Activated CD4-positive, alpha-beta T cell treated with anti-CD3 and anti-CD28 coated beads for 36 hours (primary cell): ENCODE measurements around the gene IFNGR1. TPM values are rescaled to one million over a fixed set of nuclear protein-coding genes. Genes with fewer than 3 reads are reported as not detected.

Source experiments
- ATAC-seq: fragments of 200-7000 bp; cut with Tn5 transposase; one replicate; pipeline ENCODE4 v1.10.0; 2021; ENCODE audit warnings: mild to moderate bottlenecking, moderate library complexity
- CTCF ChIA-PET: fragments of 350-600 bp; sonication (Branson Sonifier 250); formaldehyde crosslinking; loops from one replicate; lab custom pipeline; 2021; ENCODE audit warnings: antibody characterized with exemption; lab: Charles Lee
- POLR2A ChIA-PET: fragments of 350-600 bp; sonication (Branson Sonifier 250); formaldehyde crosslinking; loops from one replicate; lab custom pipeline; 2021; ENCODE audit warnings: antibody characterized with exemption, inconsistent platforms; lab: Charles Lee
- DNase-seq: peaks from one replicate; pipeline ENCODE4 v3.0.0-alpha.2; 2020
- H3K27ac Mint-ChIP-seq: one replicate; pipeline ENCODE4 v1.8.0; 2021; ENCODE audit warnings: mixed read lengths
- H3K27me3 Mint-ChIP-seq: one replicate; pipeline ENCODE4 v1.8.0; 2021; ENCODE audit warnings: mixed read lengths
- H3K36me3 Mint-ChIP-seq: one replicate; pipeline ENCODE4 v1.8.0; 2021; ENCODE audit warnings: low read depth, mixed read lengths
- H3K4me1 Mint-ChIP-seq: one replicate; pipeline ENCODE4 v1.8.0; 2021; ENCODE audit warnings: mixed read lengths
- H3K4me3 Mint-ChIP-seq: one replicate; pipeline ENCODE4 v1.8.0; 2021; ENCODE audit warnings: mild to moderate bottlenecking, moderate library complexity, mixed read lengths
- H3K9me3 Mint-ChIP-seq: one replicate; pipeline ENCODE4 v1.8.0; 2021; ENCODE audit warnings: low read depth, mixed read lengths
- intact Hi-C, 2 experiments: fragments of 100-400 bp; cut with DNase I in 1 of 2; cut with micrococcal nuclease in 1 of 2; formaldehyde crosslinking; loops; one replicate each; pipeline versions ENCODE4 v1.14.2 to v1.15.1; 2022 to 2024; cut with DNase I, micrococcal nuclease
- total RNA-seq, 2 experiments: library from RNA; stranded (reverse); gene quantifications; one replicate each; pipeline ENCODE4 v1.2.3, GENCODE V29; 2021

The IFNGR1 gene
- total RNA-seq = 10 to 100 TPM; 19.3 to 20.8 TPM

DNA sequence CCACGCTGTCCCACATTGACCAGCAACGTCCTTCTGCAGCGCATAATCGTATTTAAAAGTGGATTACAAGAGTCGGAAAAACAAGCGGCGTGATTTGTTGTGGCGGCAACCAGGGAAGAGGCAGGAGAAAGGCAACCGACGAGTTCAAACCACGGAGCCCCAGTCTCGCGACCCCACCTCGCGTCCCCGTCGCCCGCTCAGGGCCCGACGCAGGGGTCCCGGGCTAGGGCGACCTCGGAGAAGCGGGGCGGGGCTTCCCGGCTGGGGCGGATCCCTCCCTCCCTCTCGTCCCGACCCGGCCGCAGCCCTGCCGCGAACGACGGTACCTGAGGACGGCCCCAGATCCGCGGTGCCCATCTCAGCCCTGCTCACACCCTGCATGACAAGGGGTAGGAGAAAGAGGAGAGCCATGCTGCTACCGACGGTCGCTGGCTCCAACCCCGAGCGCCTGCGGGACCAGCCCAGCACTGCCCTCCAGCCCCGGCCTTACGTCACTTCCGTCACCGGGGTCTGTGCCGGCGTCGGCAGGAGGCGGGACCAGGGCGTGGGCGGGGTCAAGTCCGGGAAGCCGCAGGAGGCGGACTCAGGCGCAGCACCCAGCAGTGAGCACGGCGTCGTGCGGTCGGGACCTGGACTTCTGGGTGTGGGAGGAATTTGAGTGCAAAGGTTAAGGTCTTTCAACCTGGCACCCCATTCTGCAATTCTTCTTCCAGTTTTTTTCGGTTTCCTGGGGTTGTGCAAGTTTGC lies at the start of gene IFNGR1:
IFNGR1 (minus strand) TSS at position 469 of the 747 bp plus-strand sequence; CDS start at position 411, 58 bp downstream.
- CTCF ChIA-PET = no interaction called here

DNA sequence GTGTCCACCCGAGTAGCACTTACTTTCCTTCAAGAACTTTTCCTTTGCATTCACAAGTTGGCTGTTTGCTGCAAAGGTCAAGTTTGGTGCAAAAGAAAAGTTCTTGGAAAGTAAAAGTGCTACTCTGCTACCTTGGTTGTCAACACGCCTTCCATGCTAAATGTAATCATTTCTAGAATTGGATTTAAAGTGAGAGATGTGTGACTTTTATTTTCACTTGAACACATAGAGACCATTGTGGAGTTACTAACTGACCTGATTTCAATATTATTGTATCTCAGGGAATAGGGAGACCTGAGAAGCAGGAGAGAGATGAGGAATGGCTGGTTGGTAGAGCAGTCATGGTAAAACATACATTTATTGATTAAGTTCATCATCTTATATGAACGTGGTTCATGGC lies 49.7 kb upstream of the IFNGR1 start:
- DNase-seq (no peak), ATAC-seq (no peak)
- H3K4me1 Mint-ChIP-seq = peaks cover 3% of the 10 kb centered on the region
- intact Hi-C loops = no loop called here
- ChIA-PET CTCF (interaction anchor here (1.8 kb wide), 1 partner anchor 45 kb away, joined by 7 read pairs; no protein-coding TSS in a partner anchor), POLR2A (interaction anchor here (0.6 kb wide), 1 partner anchor 27 kb away, joined by 7 read pairs; no protein-coding TSS in a partner anchor)
- H3K27me3 Mint-ChIP-seq = peaks cover 11% of the 10 kb centered on the region
- no peak overlapping the region for H3K4me3 Mint-ChIP-seq
- no peaks in the 10 kb centered on the region for H3K9me3 Mint-ChIP-seq
- H3K27ac Mint-ChIP-seq = no peak overlapping the region
- no peaks in the 10 kb centered on the region for H3K36me3 Mint-ChIP-seq

More for the DNA sequence above, at the start of gene IFNGR1:
- POLR2A ChIA-PET = no interaction called here
- H3K4me3 Mint-ChIP-seq = peak within 1 kb of the TSS; percentile 90
- intact Hi-C loops = loop anchor here (1.0 to 5.0 kb wide), 5 partner anchors 16 to 930 kb away; partner anchors contain the start of genes BCLAF1 (in 1 of the 2) and PEX7 (in 1 of the 2)
- no peaks in the 10 kb centered on the region for H3K9me3 Mint-ChIP-seq
- H3K27ac Mint-ChIP-seq = peak within 1 kb of the TSS; percentile 97
- DNase-seq = peak; percentile 98
- peaks cover 49% of the 10 kb centered on the region for H3K4me1 Mint-ChIP-seq
- ATAC-seq = peak; percentile 90
- no peaks in the 10 kb centered on the region for H3K27me3 Mint-ChIP-seq
- H3K36me3 Mint-ChIP-seq = peaks cover 3% of the 10 kb centered on the region

DNA sequence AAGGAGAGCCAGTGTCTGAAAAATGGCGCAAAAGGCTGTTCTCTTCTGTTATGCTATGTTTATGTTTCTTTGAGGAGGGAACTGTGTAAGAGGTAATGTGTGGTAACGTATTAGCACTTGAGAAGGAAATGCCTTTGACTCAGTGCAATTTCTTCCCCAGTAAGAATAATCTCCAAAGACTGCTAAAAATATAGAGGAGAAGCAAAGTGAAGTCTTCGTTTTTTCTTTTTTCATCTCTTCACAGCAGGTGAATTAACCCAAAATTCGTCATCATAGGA lies 47.1 kb upstream of the IFNGR1 start:
- intact Hi-C loops = no loop called here
- Mint-ChIP-seq H3K4me3 (no peak overlapping the region), H3K27me3 (peaks cover 14% of the 10 kb centered on the region), H3K36me3 (no peaks in the 10 kb centered on the region), H3K4me1 (peaks cover 10% of the 10 kb centered on the region), H3K9me3 (no peaks in the 10 kb centered on the region), H3K27ac (no peak overlapping the region)
- no peak for DNase-seq
- no peak for ATAC-seq
- ChIA-PET POLR2A (no interaction called here), CTCF (no interaction called here)

DNA sequence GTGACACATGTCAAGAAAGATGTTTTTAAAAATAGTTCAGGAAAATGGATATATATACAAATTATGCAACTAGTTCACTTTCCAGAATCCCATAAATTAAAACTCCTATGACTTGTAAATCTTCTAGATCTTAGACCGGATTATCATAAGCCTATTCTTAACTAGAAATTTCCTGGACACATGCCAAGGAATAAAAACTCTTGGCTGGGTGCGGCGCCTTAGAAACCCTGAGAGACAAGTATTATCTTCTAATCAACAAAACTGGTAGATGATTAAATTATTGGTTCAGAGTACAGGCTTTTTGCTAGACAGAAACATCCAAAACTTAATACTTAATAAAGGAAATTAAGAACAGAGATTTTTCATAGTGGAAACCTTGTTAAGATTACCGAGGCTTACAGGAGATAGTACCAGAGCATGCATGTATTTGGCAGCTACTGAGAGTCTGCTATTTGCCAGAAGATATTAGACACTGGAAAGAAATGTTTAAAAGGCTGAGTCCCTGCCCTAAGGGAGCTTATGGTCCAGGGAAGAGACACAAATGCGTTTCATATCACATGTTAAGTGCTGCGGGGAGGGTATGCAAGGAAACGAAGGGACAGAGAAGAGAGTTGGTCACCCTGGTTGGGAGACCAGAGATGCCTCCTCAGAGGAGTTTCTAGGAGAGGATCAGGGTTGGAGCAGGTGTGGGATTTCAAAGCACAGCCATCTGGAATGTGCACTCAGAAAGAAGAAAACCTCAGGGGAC lies 46.5 kb upstream of the IFNGR1 start:
- H3K36me3 Mint-ChIP-seq = no peaks in the 10 kb centered on the region
- H3K27ac Mint-ChIP-seq = no peak overlapping the region
- peaks cover 10% of the 10 kb centered on the region for H3K4me1 Mint-ChIP-seq
- DNase-seq (no peak), ATAC-seq (no peak)
- POLR2A ChIA-PET = no interaction called here
- H3K27me3 Mint-ChIP-seq = peaks cover 14% of the 10 kb centered on the region
- intact Hi-C loops = no loop called here
- no peak overlapping the region for H3K4me3 Mint-ChIP-seq
- no peaks in the 10 kb centered on the region for H3K9me3 Mint-ChIP-seq
- CTCF ChIA-PET = no interaction called here

DNA sequence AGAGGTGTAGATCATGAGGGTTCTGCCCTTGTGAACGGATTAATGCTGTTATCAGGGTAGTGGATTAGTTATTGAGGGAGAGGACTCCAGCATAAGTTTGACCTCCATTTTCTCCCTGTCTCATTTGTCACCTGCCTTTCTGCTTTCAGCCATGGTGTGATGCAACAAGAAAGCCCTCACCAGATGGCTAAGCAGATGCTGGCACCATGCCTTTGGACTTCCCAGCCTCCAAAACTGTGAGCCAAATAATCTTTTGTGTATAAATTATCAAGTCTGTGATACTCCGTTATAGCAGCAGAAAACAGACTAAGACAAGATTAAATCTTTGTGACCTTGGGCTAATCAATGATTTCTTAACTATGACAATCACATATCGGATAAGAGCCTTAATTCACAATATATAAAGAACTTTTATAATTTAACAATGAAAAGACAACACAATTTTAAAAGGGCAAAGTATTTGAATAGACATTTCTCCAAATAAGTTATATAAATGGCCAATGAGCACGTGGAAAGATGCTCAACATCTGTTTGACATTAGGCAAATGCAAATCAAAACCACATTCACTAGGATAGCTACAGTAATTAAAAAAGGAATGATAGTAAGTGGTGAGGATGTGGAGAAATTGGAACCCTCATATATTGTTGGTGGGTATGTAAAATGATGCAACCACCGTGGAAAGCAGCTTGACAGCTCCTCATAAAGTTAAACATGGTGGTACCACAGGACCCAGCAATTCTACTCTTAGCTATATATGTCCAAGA lies 45.3 kb upstream of the IFNGR1 start:
- DNase-seq = no peak
- H3K27ac Mint-ChIP-seq = no peak overlapping the region
- CTCF ChIA-PET = interaction anchor here (0.6 to 1.7 kb wide), 3 partner anchors 9 to 171 kb away, joined by 3 to 5 read pairs (median 3); no protein-coding TSS in a partner anchor
- ATAC-seq = no peak
- intact Hi-C loops = no loop called here
- peaks cover 14% of the 10 kb centered on the region for H3K27me3 Mint-ChIP-seq
- H3K4me3 Mint-ChIP-seq = no peak overlapping the region
- H3K36me3 Mint-ChIP-seq = no peaks in the 10 kb centered on the region
- POLR2A ChIA-PET = no interaction called here
- H3K4me1 Mint-ChIP-seq = peaks cover 10% of the 10 kb centered on the region
- H3K9me3 Mint-ChIP-seq = no peaks in the 10 kb centered on the region

DNA sequence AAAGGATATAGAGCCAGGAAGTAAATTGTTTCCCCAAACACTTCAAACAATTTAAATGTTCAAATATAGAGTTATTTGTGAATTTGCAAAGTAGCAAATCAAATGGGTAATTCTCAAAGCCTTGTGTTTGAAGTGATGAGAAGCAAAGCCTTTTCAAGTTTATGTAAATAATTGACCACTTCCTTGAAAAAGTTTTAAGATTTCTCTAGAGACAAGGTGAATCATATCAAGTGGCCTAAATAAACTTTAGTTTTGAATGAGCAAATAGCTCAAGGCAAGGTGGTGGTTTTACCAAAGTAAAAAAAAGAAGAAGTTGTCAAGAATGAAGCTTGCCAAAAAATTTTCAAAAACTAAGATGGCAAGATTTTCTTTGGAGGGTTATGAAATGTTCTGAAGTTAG lies 42.6 kb upstream of the IFNGR1 start:
- POLR2A ChIA-PET = no interaction called here
- Mint-ChIP-seq H3K9me3 (no peaks in the 10 kb centered on the region), H3K27me3 (peaks cover 8% of the 10 kb centered on the region), H3K36me3 (no peaks in the 10 kb centered on the region), H3K4me3 (no peak overlapping the region), H3K4me1 (peaks cover 7% of the 10 kb centered on the region), H3K27ac (no peak overlapping the region)
- CTCF ChIA-PET = interaction anchor here (1.0 to 2.3 kb wide), 2 partner anchors 15 to 167 kb away, joined by 3 to 5 read pairs; no protein-coding TSS in a partner anchor
- intact Hi-C loops = no loop called here
- DNase-seq (no peak), ATAC-seq (peak; percentile 36)

DNA sequence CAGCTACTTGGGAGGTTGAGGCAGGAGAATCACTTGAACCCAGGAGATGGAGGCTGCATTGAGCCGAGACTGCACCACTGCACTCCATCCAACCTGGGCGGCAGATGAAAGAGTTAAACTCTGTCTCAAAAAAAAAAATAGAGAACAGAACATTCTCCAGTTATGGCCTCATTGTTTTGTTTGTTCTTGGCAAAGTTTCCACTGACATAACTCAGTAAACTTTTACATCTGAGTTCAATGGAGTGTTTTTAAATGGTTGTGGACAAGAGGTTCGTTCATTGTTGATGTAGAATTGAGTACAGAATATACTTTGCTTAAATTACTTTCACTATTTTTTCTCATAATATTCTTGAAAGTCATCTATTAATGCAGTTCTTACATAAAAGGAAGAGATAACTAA lies 42.2 kb upstream of the IFNGR1 start:
- POLR2A ChIA-PET = no interaction called here
- Mint-ChIP-seq H3K36me3 (no peaks in the 10 kb centered on the region), H3K27me3 (peaks cover 8% of the 10 kb centered on the region), H3K27ac (no peak overlapping the region), H3K4me1 (peaks cover 7% of the 10 kb centered on the region), H3K9me3 (peaks cover under 1% of the 10 kb centered on the region), H3K4me3 (no peak overlapping the region)
- intact Hi-C loops = no loop called here
- CTCF ChIA-PET = interaction anchor here (0.6 to 2.3 kb wide), 3 partner anchors 14 to 382 kb away, joined by 3 to 5 read pairs (median 3); no protein-coding TSS in a partner anchor
- ATAC-seq (no peak), DNase-seq (no peak)

DNA sequence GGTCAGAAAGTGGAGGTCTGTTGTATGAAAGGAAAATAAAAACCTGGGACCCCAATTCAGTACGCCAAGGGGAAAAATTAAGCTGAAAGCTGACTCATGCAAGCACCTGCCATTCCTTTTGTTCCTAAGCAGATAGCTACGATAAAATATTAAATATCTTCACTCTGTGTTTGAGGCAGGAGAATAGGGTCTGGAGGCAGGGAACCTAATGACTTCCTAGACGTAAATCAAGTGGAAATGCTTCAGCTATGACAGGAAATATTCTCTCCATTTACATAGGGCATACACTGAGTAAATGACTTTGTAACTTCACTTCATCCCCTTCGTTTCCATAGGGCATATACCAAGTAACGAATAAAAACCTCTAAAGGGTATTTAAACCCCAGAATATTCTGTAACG lies 41.0 kb upstream of the IFNGR1 start:
- POLR2A ChIA-PET = no interaction called here
- Mint-ChIP-seq H3K27me3 (peaks cover 6% of the 10 kb centered on the region), H3K27ac (no peak overlapping the region), H3K4me3 (no peak overlapping the region), H3K4me1 (peaks cover 7% of the 10 kb centered on the region), H3K9me3 (peaks cover 6% of the 10 kb centered on the region), H3K36me3 (no peaks in the 10 kb centered on the region)
- intact Hi-C loops = no loop called here
- ATAC-seq (no peak), DNase-seq (no peak)
- CTCF ChIA-PET = interaction anchor here (0.6 to 2.3 kb wide), 4 partner anchors 13 to 1243 kb away, joined by 3 to 5 read pairs (median 4); no protein-coding TSS in a partner anchor

DNA sequence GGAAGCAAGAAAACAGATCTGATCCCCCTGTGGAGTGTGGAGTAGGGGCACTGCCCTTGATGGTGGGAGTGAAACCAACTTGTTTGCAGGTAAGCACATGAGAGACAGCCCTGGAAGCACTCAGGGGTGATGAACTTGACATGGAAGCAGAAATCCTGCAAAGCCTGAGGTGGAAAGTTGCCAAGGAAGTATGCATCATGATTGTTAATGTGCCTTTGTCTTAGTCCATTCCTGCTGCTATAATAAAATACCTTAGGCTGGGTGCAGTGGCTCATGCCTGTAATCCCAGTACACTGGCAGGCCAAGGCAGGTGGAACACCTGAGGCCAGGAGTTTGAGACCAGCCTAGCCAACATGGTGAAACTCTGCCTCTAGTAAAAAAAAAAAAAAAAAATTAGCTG lies 40.2 kb upstream of the IFNGR1 start:
- H3K9me3 Mint-ChIP-seq = peaks cover 10% of the 10 kb centered on the region
- CTCF ChIA-PET = interaction anchor here (1.1 to 1.2 kb wide), 2 partner anchors 165 kb away, joined by 3 read pairs; no protein-coding TSS in a partner anchor
- POLR2A ChIA-PET = no interaction called here
- peaks cover 5% of the 10 kb centered on the region for H3K27me3 Mint-ChIP-seq
- no peak overlapping the region for H3K4me3 Mint-ChIP-seq
- DNase-seq (no peak), ATAC-seq (no peak)
- H3K4me1 Mint-ChIP-seq = peaks cover 7% of the 10 kb centered on the region
- H3K27ac Mint-ChIP-seq = no peak overlapping the region
- H3K36me3 Mint-ChIP-seq = no peaks in the 10 kb centered on the region
- intact Hi-C loops = no loop called here

DNA sequence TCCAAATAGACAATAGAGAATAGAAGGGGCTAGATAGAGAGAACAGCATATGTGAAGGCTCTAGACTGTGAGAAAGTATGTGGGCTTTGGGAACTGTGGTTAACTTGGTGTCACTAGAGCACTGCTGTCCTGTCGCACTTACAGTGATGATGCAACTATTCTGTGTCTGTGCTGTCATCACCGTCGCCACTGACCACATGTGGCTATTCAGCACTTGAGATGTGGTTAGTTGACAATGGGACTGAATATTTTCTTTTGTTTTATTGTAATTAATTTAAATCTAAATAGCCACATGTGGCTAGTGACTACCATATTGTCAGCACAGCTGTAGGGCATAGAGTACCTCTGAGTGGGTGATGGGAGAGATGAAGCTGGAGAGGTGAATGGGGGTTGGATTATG lies 39.0 kb upstream of the IFNGR1 start:
- Mint-ChIP-seq H3K9me3 (peaks cover 12% of the 10 kb centered on the region), H3K4me1 (peaks cover 7% of the 10 kb centered on the region), H3K27ac (no peak overlapping the region), H3K27me3 (peaks cover 5% of the 10 kb centered on the region), H3K36me3 (no peaks in the 10 kb centered on the region), H3K4me3 (no peak overlapping the region)
- intact Hi-C loops = no loop called here
- ATAC-seq = no peak
- CTCF ChIA-PET = interaction anchor here (0.6 to 1.1 kb wide), 2 partner anchors 164 to 413 kb away, joined by 3 read pairs; no protein-coding TSS in a partner anchor
- POLR2A ChIA-PET = no interaction called here
- DNase-seq = no peak
